IMR-90 (cell line): Measurements from ENCODE around the gene ZNF544. TPM values are rescaled to one million over a fixed set of nuclear protein-coding genes. Genes with fewer than 3 reads are reported as not detected.

Experiments
- ATAC-seq: fragments of 200-7000 bp; cut with Tn5 transposase; 2 replicates; pipeline ENCODE4 v1.9.1; 2020; ENCODE audit warnings: low read depth, mild to moderate bottlenecking, moderate library complexity
- BruUV-seq: library from RNA; stranded (reverse); fragments of 400-500 nt; replicated peaks from 2 replicates; lab custom pipeline; 2021; lab: Mats Ljungman, UMichigan
- CTCF ChIA-PET: fragments of 300-600 bp; formaldehyde crosslinking; extraction: SDS; loops from one replicate; lab custom pipeline; 2021; ENCODE audit warnings: antibody characterized with exemption; lab: Yijun Ruan, JAX
- POLR2A ChIA-PET: fragments of 300-600 bp; sonication (Branson Sonifier 250); formaldehyde crosslinking; loops from one replicate; lab custom pipeline; 2022; ENCODE audit warnings: antibody characterized with exemption; ENCODE audit not compliant: unreplicated experiment; lab: Charles Lee
- DNase-seq: peaks from one replicate; pipeline ENCODE4 v3.0.0; 2013
- H2AFZ ChIP-seq: replicated peaks from 2 replicates; pipeline ENCODE3; 2013; ENCODE audit warnings: low read length, mild to moderate bottlenecking; ENCODE audit not compliant: poor library complexity
- H2AK5ac ChIP-seq: 2 replicates; pipeline ENCODE4 v1.6.1; 2013; ENCODE audit warnings: low read depth, low read length, inconsistent platforms
- H2AK9ac ChIP-seq: replicated peaks from 2 replicates; pipeline ENCODE3; 2013; ENCODE audit warnings: mild to moderate bottlenecking, low read depth, low read length, moderate library complexity; ENCODE audit not compliant: poor library complexity
- H2BK120ac ChIP-seq: 2 replicates; pipeline ENCODE4 v1.6.1; 2013; ENCODE audit warnings: low read depth, low read length, inconsistent platforms
- H2BK15ac ChIP-seq: 3 replicates; pipeline ENCODE4 v1.6.1; 2013; ENCODE audit warnings: low read depth, low read length, inconsistent platforms
- H2BK20ac ChIP-seq: 2 replicates; pipeline ENCODE4 v1.6.1; 2013; ENCODE audit warnings: low read depth, mild to moderate bottlenecking, inconsistent platforms, low read length, moderate library complexity
- H2BK5ac ChIP-seq: 2 replicates; pipeline ENCODE4 v1.6.1; 2013; ENCODE audit warnings: mild to moderate bottlenecking, low read depth, low read length, inconsistent platforms; ENCODE audit not compliant: poor library complexity, severe bottlenecking
- H3K14ac ChIP-seq: replicated peaks from 2 replicates; pipeline ENCODE4 v1.6.1; 2013; ENCODE audit warnings: low read depth, low read length, inconsistent platforms
- H3K18ac ChIP-seq: 2 replicates; pipeline ENCODE4 v1.6.1; 2013; ENCODE audit warnings: low read depth, low read length, control low read depth
- H3K23ac ChIP-seq: 2 replicates; pipeline ENCODE4 v1.6.1; 2013; ENCODE audit warnings: low read depth, low read length, inconsistent platforms
- H3K27ac ChIP-seq: 2 replicates; pipeline ENCODE4 v1.5.1; 2013; ENCODE audit warnings: mild to moderate bottlenecking, control low read depth, low read length; ENCODE audit not compliant: insufficient read depth
- H3K27me3 ChIP-seq: 2 replicates; pipeline ENCODE4 v1.6.1; 2013; ENCODE audit warnings: low read length; ENCODE audit not compliant: control insufficient read depth, insufficient read depth
- H3K36me3 ChIP-seq: 2 replicates; pipeline ENCODE4 v1.6.1; 2013; ENCODE audit warnings: low read length, mixed read lengths; ENCODE audit not compliant: control insufficient read depth, insufficient read depth
- H3K4ac ChIP-seq: 2 replicates; pipeline ENCODE4 v1.6.1; 2013; ENCODE audit warnings: low read depth, low read length, inconsistent platforms
- H3K4me1 ChIP-seq: 2 replicates; pipeline ENCODE4 v1.6.1; 2013; ENCODE audit warnings: low read length, mixed read lengths; ENCODE audit not compliant: control insufficient read depth, insufficient read depth
- H3K4me2 ChIP-seq: 2 replicates; pipeline ENCODE4 v1.6.1; 2013; ENCODE audit warnings: low read depth, mild to moderate bottlenecking, control low read depth, low read length, moderate library complexity
- H3K4me3 ChIP-seq: 2 replicates; pipeline ENCODE4 v1.5.1; 2013; ENCODE audit warnings: low read depth, mild to moderate bottlenecking, control low read depth, low read length, moderate library complexity; ENCODE audit not compliant: insufficient read depth
- H3K56ac ChIP-seq: 2 replicates; pipeline ENCODE4 v1.6.1; 2013; ENCODE audit warnings: low read length, inconsistent platforms; ENCODE audit not compliant: insufficient read depth; ENCODE audit errors: extremely low read depth
- H3K79me1 ChIP-seq, 2 experiments: 2 replicates each; pipeline ENCODE4 v1.6.1; 2013; ENCODE audit warnings: low read length in 2 of 2, inconsistent platforms in 1 of 2, low read depth in 1 of 2
- H3K9ac ChIP-seq: 2 replicates; pipeline ENCODE4 v1.6.1; 2013; ENCODE audit warnings: low read depth, low read length, control low read depth
- H3K9me1 ChIP-seq: 2 replicates; pipeline ENCODE4 v1.6.1; 2013; ENCODE audit warnings: low read length, inconsistent platforms; ENCODE audit not compliant: insufficient read depth
- H3K9me3 ChIP-seq: 2 replicates; pipeline ENCODE4 v1.6.1; 2013; ENCODE audit warnings: low read length; ENCODE audit not compliant: control insufficient read depth, insufficient read depth
- H4K20me1 ChIP-seq: 2 replicates; pipeline ENCODE4 v1.6.1; 2013; ENCODE audit warnings: low read length, inconsistent platforms; ENCODE audit not compliant: insufficient read depth
- H4K5ac ChIP-seq: 2 replicates; pipeline ENCODE4 v1.6.1; 2013; ENCODE audit warnings: mild to moderate bottlenecking, low read depth, low read length, control low read depth
- H4K8ac ChIP-seq, 2 experiments: 2 replicates each; pipeline ENCODE4 v1.6.1; 2013; ENCODE audit warnings: low read depth in 2 of 2, low read length in 2 of 2, control low read depth in 1 of 2, inconsistent platforms in 1 of 2
- H4K91ac ChIP-seq: 2 replicates; pipeline ENCODE4 v1.6.1; 2013; ENCODE audit warnings: low read depth, low read length, inconsistent platforms; ENCODE audit not compliant: insufficient read depth
- FOS ChIP-seq: fragments of 150-350 bp; IDR thresholded peaks from 2 replicates; pipeline ENCODE4 v1.6.1; 2016; ENCODE audit warnings: low read depth, low read length
- WGBS, 2 experiments: methylation state at CpG; one replicate each; pipeline versions ENCODE4 v1.1.5 to v1.1.7; 2013; ENCODE audit warnings: missing lambda C conversion rate in 2 of 2; ENCODE audit not compliant: insufficient read length in 1 of 2; ENCODE audit errors: extremely low coverage in 2 of 2; 5-methylcytosine and 5-hydroxymethylcytosine counted together
- dilution Hi-C: fragments of 300-500 bp; cut with HindIII; formaldehyde crosslinking; loops from one replicate; pipeline ENCODE4 v1.14.3; 2018; ENCODE audit warnings: low sequenced_read_pairs; ENCODE audit not compliant: unreplicated experiment
- in situ Hi-C: fragments of 300-500 bp; cut with MboI; formaldehyde crosslinking; loops from 3 replicates; pipeline ENCODE4 v1.14.3; 2019; ENCODE audit warnings: low sequenced_read_pairs, inconsistent platforms, mixed read lengths
- intact Hi-C: fragments of 100-400 bp; cut with micrococcal nuclease; formaldehyde crosslinking; loops from 2 replicates; pipeline ENCODE4 v1.10.0; 2022
- polyA plus RNA-seq, 3 experiments: library from polyadenylated mRNA; depleted of rRNA; stranded (reverse); fragments of >200 nt; gene quantifications; 2 replicates each; pipeline ENCODE4 v1.2.3, GENCODE V29; 2012; ENCODE audit warnings: low replicate concordance in 1 of 3
- total RNA-seq: library from RNA; depleted of rRNA; stranded (reverse); fragments of >200 nt; gene quantifications from 2 replicates; pipeline ENCODE4 v1.2.3, GENCODE V29; 2012

ZNF544 gene
- total and polyA plus RNA-seq, 2 of the 4 experiments (the other 2 are of a cell fraction) = 19.3 to 45.9 TPM

GRCh38 chr19:58284199-58284598 is 55.5 kb downstream of the ZNF544 start:
- Histone ChIP-seq H3K4me1 (0 out of 2 replicates have a peak, but pooled peaks cover 2% of the 10 kb centered on the region), H3K56ac (no peak overlapping the region), H3K14ac (no peak overlapping the region), H2BK120ac (no peak overlapping the region), H3K27me3 (no peaks in the 10 kb centered on the region), H4K20me1 (peaks cover 18% of the 10 kb centered on the region), H2BK15ac (no peak overlapping the region), H3K18ac (no peak overlapping the region), H3K4me2 (no peak overlapping the region), H3K36me3 (peaks cover 50% of the 10 kb centered on the region), H3K4me3 (no peak overlapping the region), H2AK5ac (no peak overlapping the region), H2AK9ac (no peak overlapping the region), H4K91ac (no peak overlapping the region), H3K79me1 (peaks cover 49 to 56% of the 10 kb centered on the region in 2 experiments), H2BK20ac (no peak overlapping the region), H3K9me1 (peaks cover 8% of the 10 kb centered on the region), H2BK5ac (no peak overlapping the region), H3K23ac (no peak overlapping the region), H3K4ac (no peak overlapping the region), H4K5ac (no peak overlapping the region), H4K8ac (no peak overlapping the region), H3K9ac (no peak overlapping the region), H3K9me3 (peaks cover 14% of the 10 kb centered on the region; the same call in 1 of the 2 replicates), H3K27ac (no peak overlapping the region), H2AFZ (no peak overlapping the region)
- WGBS, 2 experiments = no CpG with 5 or more reads among the region's 7 CpGs
- CTCF ChIA-PET = no interaction called here
- dilution Hi-C loops = no loop called here
- intact Hi-C loops = no loop called here
- no peak for TF ChIP-seq FOS
- in situ Hi-C loops = no loop called here
- DNase-seq (no peak), ATAC-seq (no peak)
- POLR2A ChIA-PET = no interaction called here
- BruUV-seq = no TSS peak
